HK-2 (cell line): ENCODE measurements around the gene HACD1.

ENCODE experiments used
- DNase-seq: peaks from one replicate; pipeline ENCODE4 v3.0.0-alpha.2; 2018; ENCODE audit not compliant: unreplicated experiment

The HACD1 gene

DNA sequence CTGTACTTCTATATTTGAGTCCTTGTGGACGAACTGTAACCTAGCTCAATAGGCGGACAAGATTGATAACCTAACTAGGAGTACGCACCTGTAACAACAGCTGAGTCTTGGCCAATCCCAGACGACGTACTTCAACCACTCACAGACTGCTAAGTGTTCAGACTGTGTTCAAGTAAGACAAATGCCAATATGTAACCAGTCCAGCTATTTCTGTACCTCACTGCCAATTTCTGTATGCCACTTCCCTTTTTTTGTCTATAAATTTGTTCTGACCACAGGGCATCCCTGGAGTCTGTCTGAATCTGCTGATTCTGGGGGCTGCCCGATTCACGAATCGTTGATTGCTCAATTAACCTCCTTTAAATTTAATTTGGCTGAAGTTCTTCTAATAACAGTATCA is 32.2 kb downstream of the HACD1 start:
- DNase-seq = no peak

DNA sequence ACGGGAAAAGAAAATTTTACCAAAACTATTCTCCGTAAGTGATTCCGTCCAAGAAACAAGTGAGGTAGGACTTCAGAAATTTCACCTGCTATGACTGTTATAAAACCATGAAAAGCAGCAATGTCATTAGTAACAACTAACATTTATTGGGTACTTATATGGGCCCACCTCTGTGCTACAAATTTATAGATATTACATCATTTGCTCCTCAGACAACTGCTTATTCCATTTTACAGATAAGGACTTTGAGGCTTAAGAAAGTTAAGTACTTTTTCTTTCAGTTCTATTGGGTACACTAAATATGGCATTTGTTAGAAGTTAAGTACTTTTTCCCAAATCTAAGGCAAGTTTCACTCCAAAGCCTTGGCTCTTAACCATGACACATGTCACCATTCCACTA is 36.3 kb downstream of the HACD1 start:
- DNase-seq = no peak

DNA sequence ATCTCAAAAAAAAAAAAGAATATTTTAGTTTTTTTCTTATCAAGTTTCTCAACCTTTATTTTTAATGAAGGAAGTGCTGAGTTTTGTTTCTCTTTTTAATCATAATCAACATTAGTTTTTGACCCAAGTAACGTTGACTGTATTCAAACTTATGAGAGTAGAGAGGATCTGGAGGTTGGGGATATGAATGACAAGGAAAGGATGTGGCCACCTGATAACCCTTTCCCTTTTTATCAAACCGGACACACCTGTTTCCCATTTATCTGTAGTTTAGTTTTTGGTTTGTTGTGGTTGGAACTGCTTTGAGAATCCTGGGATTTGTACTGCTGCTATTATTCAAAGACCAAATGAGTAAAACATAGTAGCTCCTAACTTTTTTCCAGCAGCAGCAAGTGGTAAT is 38.6 kb downstream of the HACD1 start:
- no peak for DNase-seq

DNA sequence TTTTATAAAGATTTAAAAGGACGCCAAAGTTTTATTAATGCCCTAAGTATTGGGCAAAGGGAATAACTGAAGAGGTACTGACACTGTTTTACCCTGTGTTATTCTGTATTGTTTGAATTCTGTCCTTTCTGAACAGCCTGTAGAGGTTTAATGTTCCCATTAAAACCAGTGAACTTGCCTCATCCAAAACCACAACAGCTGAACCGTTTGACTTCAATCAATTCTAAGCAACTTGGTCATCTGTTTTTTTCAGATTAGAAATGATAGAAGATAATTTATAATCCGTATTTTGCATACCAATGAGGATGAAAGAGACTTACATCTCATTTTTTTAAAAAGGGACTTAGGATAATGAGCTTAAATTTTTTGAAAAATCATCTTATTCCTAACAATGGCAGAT is 40.4 kb downstream of the HACD1 start:
- DNase-seq = no peak

DNA sequence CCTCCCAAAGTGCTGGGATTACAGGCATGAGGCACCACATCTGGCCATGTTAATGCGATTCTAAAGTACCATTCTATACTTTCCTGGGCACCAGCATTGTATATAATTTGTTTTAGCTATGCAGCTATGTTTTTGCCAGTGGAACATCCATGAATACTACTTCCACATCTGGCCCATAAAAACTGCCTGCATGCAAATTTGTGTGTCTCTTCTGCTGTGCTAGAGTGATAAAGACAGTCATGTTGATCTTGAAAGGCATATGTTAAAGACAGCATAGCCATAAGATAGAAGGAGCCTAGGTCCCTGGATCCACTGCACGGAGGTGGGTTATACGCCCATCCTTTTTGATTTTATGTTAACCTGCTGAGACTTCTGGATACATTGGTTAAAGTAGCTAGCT is 52.3 kb downstream of the HACD1 start:
- DNase-seq = no peak

DNA sequence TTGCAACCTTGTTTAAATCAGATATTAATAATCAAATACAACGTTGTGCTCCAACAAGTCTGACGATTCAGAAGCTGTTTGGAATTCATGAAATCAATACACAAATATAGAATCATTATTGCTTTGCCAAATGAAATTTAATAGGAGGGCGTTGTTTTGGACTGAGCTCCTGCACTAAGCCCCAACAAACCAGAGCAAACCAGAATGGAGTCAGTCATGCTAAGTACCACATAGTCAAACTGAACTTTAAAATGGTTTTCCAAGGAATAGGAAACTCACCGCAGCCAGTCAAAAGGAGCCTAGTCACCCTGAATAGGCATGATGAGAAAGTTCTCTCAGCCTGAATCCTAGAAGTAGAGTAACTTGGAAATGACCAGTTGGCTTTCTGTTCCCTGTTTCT is 53.7 kb downstream of the HACD1 start:
- no peak for DNase-seq

DNA sequence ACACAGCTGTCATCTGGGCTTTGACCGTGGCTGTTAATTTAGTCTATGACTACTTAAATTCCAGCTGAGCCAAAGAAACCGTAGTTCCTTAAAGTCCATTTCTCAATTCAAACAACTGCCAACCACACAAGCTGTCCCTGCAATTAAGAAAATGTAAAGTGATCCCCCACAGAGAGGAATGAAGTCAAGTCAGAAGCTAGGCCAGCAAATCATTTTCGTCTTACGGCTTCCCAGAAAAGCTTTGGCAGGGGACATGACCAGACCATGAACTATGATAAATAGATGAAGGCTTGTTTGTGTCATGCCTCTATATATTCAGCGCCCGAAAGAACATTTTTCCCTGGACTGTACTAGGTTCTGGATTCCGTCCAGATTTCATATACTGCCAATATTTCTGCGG is 54.6 kb downstream of the HACD1 start:
- no peak for DNase-seq

DNA sequence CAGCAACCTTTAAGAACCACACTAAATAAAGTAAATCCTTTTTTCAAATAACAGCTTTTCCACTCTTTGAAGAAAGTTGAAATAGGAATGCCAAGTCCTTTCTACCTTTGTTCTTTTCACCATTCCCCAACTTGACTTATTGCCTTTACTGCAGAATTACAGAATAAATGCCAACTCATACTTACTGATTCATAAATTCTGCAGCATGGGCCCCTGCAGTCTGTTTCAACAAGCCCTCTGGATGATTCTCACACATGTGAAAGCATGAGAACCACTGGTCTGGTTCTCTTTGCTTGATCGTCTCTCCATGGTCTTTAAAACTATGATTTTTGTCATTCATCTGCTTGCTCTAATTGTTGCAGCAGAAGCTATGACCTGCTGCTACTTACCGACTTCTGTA is 56.1 kb downstream of the HACD1 start:
- DNase-seq = no peak

DNA sequence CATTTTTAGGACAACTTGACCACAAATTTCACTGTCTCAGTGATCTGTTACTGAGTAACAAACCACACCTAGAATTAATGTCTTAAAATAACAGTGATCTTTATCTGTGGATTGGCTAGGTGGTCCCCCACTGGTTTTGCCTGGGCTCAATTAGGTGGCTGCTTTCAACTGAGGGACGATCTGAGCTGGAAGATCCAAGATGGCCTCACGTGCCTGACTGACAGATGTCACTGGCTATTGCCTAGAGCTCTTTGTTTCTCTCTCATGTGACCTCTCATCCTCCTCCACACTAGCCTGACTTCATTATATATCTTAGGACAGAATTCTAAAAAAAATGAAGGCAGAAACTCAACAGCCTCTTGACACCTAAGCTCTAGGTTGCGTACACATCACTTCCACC is 59.7 kb downstream of the HACD1 start:
- no peak for DNase-seq

DNA sequence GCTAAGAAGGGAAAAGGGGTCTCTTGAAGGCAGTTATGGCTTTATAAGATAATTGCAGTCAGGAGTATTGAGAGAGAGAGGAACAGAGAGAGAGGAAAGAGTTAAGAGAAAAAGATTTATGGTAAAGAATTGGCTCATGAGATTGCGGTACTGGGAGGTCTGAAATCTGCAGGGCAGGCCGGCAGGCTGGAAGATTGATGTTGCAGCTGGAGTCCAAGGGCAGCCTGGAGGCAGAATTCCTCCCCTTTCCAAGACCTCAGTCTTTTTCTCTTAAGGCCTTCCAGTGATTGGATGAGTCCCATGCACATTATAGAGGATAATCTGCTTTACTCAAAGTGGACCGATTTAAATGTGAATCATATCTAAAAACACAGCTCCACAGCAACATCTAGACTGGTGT is 68.4 kb downstream of the HACD1 start:
- DNase-seq = no peak

DNA sequence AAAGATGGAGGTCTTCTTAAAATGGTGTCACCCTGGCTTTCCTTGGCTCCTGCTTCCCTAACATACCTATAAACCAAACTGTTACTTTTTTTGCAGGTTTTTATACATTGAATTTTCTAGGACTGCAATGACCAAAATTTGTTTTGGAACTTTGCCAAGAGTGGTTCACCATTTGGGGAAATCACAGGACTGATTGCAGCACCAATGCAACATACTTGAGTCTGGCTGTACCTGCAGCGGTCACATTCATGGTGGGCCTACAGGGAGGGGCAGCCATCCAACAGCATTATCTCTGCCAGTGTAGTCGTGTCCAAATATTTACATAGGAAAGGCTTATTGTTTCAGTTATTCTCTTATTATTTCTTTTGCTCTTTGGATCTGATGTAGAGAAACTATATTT is 69.0 kb downstream of the HACD1 start:
- no peak for DNase-seq

DNA sequence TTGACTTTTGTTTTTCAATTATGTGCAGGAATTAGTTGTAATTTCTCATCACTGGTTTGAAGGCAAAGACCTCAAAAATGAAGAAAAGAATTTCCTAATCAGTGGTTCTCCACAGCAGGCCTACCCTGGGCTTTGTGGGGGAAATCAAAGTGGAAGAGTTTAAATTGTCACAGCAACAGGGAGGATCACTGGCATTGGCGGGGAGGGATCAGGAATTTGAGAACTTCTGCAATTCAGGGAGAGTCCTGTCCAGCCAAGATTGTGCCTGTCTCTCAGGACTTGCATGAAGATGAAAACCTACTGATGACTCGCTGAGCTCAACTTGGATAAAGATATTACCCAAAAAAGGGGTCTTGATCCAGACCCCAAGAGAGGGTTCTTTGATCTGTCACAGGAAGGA is 70.1 kb downstream of the HACD1 start:
- no peak for DNase-seq

DNA sequence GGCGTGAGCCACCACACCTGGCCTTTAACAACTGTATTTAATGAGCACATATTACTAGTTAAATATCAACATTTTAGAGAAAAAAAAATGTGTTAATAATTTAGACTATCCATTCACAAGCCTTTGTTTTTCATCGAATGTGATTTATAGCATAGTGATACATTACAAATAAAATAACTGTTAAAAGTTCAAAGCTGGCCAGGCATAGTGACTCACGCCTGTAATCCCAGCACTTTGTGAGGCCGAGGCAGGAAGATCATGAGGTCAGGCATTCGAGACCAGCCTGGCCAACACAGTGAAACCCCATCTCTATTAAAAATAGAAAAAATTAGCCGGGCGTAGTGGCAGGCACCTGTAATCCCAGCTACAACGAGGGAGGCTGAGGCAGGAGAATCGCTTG is 72.7 kb downstream of the HACD1 start:
- no peak for DNase-seq
